ENCODE results near the gene TYMP.

GRCh38 chr22:50536226-50536625 is 6.4 kb upstream of the TYMP start:
- TF ChIP-seq CTCF (IDR thresholded peaks at IDR 0.05; ENCODE audit: low read length) (no peak), EZH2phosphoT487 (IDR thresholded peaks at IDR 0.05; ENCODE audit: low read length) (no peak), EZH2 (optimal IDR thresholded peaks at IDR 0.05; ENCODE audit: low read depth, low read length) (no peak)
